Stomach smooth muscle (tissue), 2 donors: ENCODE data around the gene TARDBP.

Source experiments
- H3K27ac ChIP-seq: one replicate; pipeline ENCODE4 v1.7.0; 2013; ENCODE audit warnings: mild to moderate bottlenecking, low read length, inconsistent platforms
- H3K27me3 ChIP-seq, 2 donors: one replicate each; pipeline ENCODE4 v1.7.0; 2013; ENCODE audit warnings: low read length in 2 of 2; ENCODE audit not compliant: insufficient read depth in 2 of 2, control insufficient read depth in 1 of 2
- H3K36me3 ChIP-seq, 2 donors: one replicate each; pipeline ENCODE4 v1.7.0; 2013; ENCODE audit warnings: low read length in 2 of 2; ENCODE audit not compliant: control insufficient read depth in 2 of 2, insufficient read depth in 2 of 2
- H3K4me1 ChIP-seq: one replicate; pipeline ENCODE4 v1.7.0; 2013; ENCODE audit warnings: low read length; ENCODE audit not compliant: control insufficient read depth, insufficient read depth
- H3K4me3 ChIP-seq, 2 donors: one replicate each; pipeline ENCODE4 v1.7.0; 2013; ENCODE audit warnings: low read length in 2 of 2
- H3K9ac ChIP-seq, 2 donors: one replicate each; pipeline ENCODE4 v1.7.0; 2013; ENCODE audit warnings: low read length in 2 of 2, mild to moderate bottlenecking in 1 of 2
- H3K9me3 ChIP-seq, 2 donors: one replicate each; pipeline ENCODE4 v1.7.0; 2013; ENCODE audit warnings: low read length in 2 of 2; ENCODE audit not compliant: control insufficient read depth in 2 of 2
- donor health status: healthy.
- donor health status: Pancreatic carcinoma.

The TARDBP gene

GRCh38 chr1:11012260-11013159 lies at the start of gene TARDBP:
TSS of gene TARDBP (plus strand) at chr1:11012654. CDS start at chr1:11013728, 1,074 bp downstream.
- Histone ChIP-seq H3K4me3 (peak within 1 kb of the TSS; percentile 85 to 93), H3K9ac (peak within 1 kb of the TSS; percentile 92 to 98), H3K27ac (peak within 1 kb of the TSS; percentile 91), H3K27me3 (no peaks in the 10 kb centered on the region), H3K9me3 (no peaks in the 10 kb centered on the region), H3K36me3 (peaks cover 11 to 18% of the 10 kb centered on the region in 2 donors), H3K4me1 (peaks cover 26% of the 10 kb centered on the region)

GRCh38 chr1:10965546-10966226 lies 46.8 kb upstream of the TARDBP start:
- H3K4me1 ChIP-seq = peaks cover 7% of the 10 kb centered on the region
- no peaks in the 10 kb centered on the region for H3K9me3 ChIP-seq
- no peaks in the 10 kb centered on the region for H3K27me3 ChIP-seq
- no peak overlapping the region for H3K9ac ChIP-seq
- H3K27ac ChIP-seq = no peak overlapping the region
- no peaks in the 10 kb centered on the region for H3K36me3 ChIP-seq
- no peak overlapping the region for H3K4me3 ChIP-seq

- Histone ChIP-seq H3K9ac (no peak overlapping the region), H3K9me3 (no peaks in the 10 kb centered on the region), H3K4me1 (peaks cover 4% of the 10 kb centered on the region), H3K27ac (no peak overlapping the region), H3K27me3 (no peaks in the 10 kb centered on the region), H3K36me3 (no peaks in the 10 kb centered on the region), H3K4me3 (no peak overlapping the region)
Measured at GRCh38 chr1:10967090-10967489, 45.4 kb upstream of the TARDBP start.

- Histone ChIP-seq H3K9ac (no peak overlapping the region), H3K9me3 (no peaks in the 10 kb centered on the region), H3K4me3 (peak overlapping the region; percentile 32 to 66), H3K27me3 (no peaks in the 10 kb centered on the region), H3K4me1 (peaks cover 6% of the 10 kb centered on the region), H3K36me3 (no peaks in the 10 kb centered on the region), H3K27ac (no peak overlapping the region)
Measured at GRCh38 chr1:10968411-10968826, 44.0 kb upstream of the TARDBP start.

GRCh38 chr1:10969267-10969970 lies 43.0 kb upstream of the TARDBP start:
- H3K27me3 ChIP-seq = no peaks in the 10 kb centered on the region
- no peaks in the 10 kb centered on the region for H3K9me3 ChIP-seq
- H3K27ac ChIP-seq = no peak overlapping the region
- no peaks in the 10 kb centered on the region for H3K36me3 ChIP-seq
- H3K4me1 ChIP-seq = peaks cover 6% of the 10 kb centered on the region
- no peak overlapping the region for H3K4me3 ChIP-seq
- H3K9ac ChIP-seq = no peak overlapping the region

GRCh38 chr1:10969971-10970332 lies 42.5 kb upstream of the TARDBP start:
- Histone ChIP-seq H3K4me1 (peaks cover 6% of the 10 kb centered on the region), H3K27ac (no peak overlapping the region), H3K36me3 (no peaks in the 10 kb centered on the region), H3K4me3 (no peak overlapping the region), H3K9me3 (no peaks in the 10 kb centered on the region), H3K27me3 (no peaks in the 10 kb centered on the region), H3K9ac (no peak overlapping the region)

- H3K27ac ChIP-seq = no peak overlapping the region
- H3K27me3 ChIP-seq = no peaks in the 10 kb centered on the region
- peaks cover 7% of the 10 kb centered on the region for H3K4me1 ChIP-seq
- H3K36me3 ChIP-seq = no peaks in the 10 kb centered on the region
- H3K9ac ChIP-seq = no peak overlapping the region
- H3K9me3 ChIP-seq = no peaks in the 10 kb centered on the region
- H3K4me3 ChIP-seq = no peak overlapping the region
Measured at GRCh38 chr1:10973552-10973951, 38.9 kb upstream of the TARDBP start.

- Histone ChIP-seq H3K9ac (no peak overlapping the region), H3K4me3 (no peak overlapping the region), H3K9me3 (no peaks in the 10 kb centered on the region), H3K27ac (no peak overlapping the region), H3K36me3 (no peaks in the 10 kb centered on the region), H3K27me3 (no peaks in the 10 kb centered on the region), H3K4me1 (peaks cover 7% of the 10 kb centered on the region)
Measured at GRCh38 chr1:10973956-10974881, 38.2 kb upstream of the TARDBP start.

- H3K36me3 ChIP-seq = no peaks in the 10 kb centered on the region
- peak overlapping the region; percentile 53 for H3K27ac ChIP-seq
- peak overlapping the region in 1 of 2 donors; percentile 35 for H3K4me3 ChIP-seq
- H3K27me3 ChIP-seq = no peaks in the 10 kb centered on the region
- H3K9me3 ChIP-seq = no peaks in the 10 kb centered on the region
- peaks cover 17% of the 10 kb centered on the region for H3K4me1 ChIP-seq
- H3K9ac ChIP-seq = no peak overlapping the region
Measured at GRCh38 chr1:10975567-10976326, 36.7 kb upstream of the TARDBP start.
